KBM-7 (cell line): ENCODE results near the gene FGF12.

Experiments
- DNase-seq: peaks from one replicate; pipeline ENCODE4 v3.0.0-alpha.2; 2015
- in situ Hi-C: fragments of 300-500 bp; cut with MboI; formaldehyde crosslinking; loops from 2 replicates; pipeline ENCODE4 v1.14.3; 2020; ENCODE audit warnings: low sequenced_read_pairs, low pct_unique_long_range_greater_than_20kb, mixed read lengths

Gene FGF12

GRCh38 chr3:192121923-192122322, 605.4 kb downstream of the FGF12 start:
- in situ Hi-C loops = no loop called here

DNA sequence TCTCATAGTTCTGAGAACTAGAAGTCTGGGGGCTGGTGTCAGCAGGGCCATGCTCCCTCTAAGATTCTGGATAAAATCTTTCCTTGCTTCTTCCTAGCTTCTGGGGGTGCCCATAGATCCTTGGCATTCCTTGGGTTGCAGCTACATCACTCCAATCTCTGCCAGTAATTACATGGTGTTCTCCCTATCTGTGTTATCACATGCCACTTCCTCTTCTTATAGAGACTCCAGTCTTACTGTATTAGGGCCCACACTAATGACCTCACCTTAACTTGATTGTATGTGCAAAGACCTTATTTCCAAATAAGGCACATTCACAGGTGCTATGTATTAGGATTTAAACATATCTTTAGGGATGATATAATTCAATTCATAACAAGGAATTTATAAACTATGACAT, 618.5 kb downstream of the FGF12 start:
- in situ Hi-C loops = no loop called here
- no peak for DNase-seq

More at GRCh38 chr3:192121923-192122322, 605.4 kb downstream of the FGF12 start:
- no peak for DNase-seq

- DNase-seq = no peak
- in situ Hi-C loops = no loop called here
Measured at GRCh38 chr3:192106543-192106942, 620.8 kb downstream of the FGF12 start.

- in situ Hi-C loops = no loop called here
- DNase-seq = no peak
Measured at GRCh38 chr3:192092388-192093005, 634.8 kb downstream of the FGF12 start.

DNA sequence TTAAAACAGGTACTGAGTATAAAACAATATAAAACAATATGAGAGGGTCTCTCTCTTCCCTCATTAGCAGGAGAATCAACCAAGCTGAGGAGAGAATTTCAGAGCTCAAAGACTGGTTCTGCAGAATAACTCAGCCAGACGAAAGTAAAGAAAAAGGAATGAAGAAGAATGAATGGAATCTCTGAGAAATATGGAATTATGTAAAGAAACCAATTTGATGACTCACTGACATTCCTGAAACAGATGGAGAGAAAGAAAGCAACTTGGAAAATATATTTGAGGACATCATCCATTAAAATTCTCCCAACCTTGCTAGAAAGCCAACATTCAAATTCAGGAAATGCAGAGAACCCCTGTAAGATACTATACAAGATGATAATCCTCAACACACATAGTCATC, 635.5 kb downstream of the FGF12 start:
- in situ Hi-C loops = no loop called here
- DNase-seq = no peak

GRCh38 chr3:192090586-192090985, 636.8 kb downstream of the FGF12 start:
- DNase-seq = no peak
- in situ Hi-C loops = no loop called here
